Measurements from ENCODE around the gene TRAIP.
"Not testable (repeated sequence)": the region's sequence is repeated elsewhere in the genome, so short reads cannot be mapped to it uniquely, and the experiment has no call there.

Gene TRAIP

DNA sequence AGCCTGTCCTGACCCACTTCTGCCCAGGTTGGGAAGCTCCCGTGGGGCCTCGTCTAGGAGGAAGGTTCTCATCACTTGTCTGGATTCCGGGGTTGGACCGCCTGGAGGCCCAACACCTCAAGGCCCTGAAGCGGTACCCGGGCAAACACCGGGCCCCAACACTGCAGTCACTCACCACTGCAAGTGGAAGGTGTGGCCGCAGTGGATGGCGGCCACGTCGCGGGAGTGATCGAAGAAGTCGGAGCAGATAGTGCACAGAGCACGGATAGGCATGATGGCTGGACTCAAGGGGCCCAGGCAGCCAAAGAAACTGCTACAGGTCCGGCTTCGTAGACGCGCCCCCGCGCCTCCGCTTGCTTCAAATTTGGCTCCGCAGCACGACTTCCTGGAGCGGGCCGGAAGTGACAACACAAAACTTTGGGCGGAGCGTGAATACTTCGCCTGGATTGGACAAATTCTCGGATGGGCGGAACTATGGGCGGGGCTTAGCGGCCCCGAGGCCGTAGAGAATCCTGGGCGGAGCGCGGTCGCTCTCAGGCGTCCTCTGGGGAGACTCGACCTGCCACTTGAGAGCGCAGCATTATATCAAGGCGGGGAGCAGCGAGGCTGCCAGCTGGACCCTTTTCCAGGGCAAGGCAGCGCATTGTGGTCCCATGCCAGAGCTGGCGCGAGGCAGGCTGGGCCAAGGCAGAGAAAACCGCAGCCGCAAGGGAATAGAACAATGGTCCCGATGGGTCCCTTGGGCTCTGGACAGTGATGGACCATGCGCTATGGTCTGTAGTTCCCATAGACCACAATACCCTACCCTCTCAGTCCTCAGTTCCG lies at the start of gene TRAIP:
Gene TRAIP, minus strand, starts transcription at position 384 of the 825 bp plus-strand sequence. Its CDS starts 111 bp downstream, at position 273.
- DNase-seq = peak; percentile 96

- not testable (repeated sequence) for DNase-seq
These were observed 48.1 kb upstream of the TRAIP start for GRCh38 chr3:49904448-49904847.

GRCh38 chr3:49903451-49904424 lies 47.4 kb upstream of the TRAIP start, which contains the start of gene MST1R:
Gene MST1R (minus strand): TSS chr3:49903873. CDS start chr3:49903609, 264 bp downstream.
- DNase-seq = peak; percentile 85

DNA sequence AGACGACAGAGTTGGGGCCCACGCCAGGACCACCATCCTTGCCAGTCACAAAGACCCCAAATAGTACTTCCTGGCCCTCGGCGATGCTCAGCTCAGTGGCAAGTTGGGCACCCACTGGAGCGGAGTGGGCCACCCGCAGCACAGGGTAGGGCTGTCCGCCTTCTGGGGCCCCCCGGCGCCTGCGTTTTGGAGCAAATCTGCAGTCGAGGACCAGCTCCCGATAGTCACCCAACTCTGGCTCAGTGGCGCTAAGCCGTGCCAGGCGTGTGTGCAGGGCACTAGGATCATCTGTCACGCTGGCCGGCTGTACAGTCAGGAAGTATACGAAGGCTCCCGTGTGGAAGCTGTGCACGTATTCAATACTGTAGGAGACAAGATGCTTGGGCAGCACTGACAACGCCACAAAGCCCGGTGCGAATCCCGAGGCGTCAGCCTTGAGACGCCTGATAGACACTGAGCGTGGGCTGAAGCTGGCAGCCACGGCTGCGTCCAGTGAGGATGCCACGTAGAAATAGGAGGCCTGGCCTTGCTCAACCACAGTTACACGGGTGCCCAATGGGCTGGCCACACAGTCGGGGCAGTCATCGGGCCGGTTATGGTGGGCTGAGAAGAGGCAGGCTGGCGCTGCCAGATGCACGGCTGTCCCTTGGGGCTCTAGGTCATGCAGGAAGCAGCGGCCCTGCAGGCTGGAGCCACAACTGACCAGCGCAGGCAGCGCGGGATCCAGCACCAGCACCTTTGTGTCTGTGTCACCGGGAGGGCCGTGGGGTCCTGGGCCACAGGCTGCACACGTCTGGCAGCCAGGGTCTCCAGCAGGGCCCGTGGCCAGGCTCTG lies 46.4 kb upstream of the TRAIP start:
- DNase-seq = no peak

GRCh38 chr3:49901366-49902339 lies 45.3 kb upstream of the TRAIP start:
- no peak for DNase-seq

GRCh38 chr3:49900491-49901153 lies 44.3 kb upstream of the TRAIP start:
- DNase-seq = no peak

DNA sequence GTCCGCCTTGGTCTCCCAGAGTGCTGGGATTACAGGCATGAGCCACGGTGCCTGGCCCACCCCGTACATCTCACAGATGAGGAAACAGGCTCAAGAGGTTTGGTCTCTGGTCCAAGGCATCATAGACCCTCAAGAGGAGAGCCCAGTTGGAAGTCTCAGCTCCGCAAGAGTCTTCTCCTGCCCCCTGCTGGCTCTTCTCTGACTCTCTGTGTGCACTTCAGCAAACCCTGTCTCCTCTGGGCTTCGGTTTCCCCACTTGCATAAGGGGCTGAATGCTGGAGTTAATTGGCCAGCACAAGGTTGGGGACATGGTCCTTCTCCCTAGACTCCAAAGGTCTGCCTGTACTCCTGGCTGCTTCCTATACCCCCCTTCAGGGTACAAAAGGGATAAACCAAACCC lies 43.5 kb upstream of the TRAIP start:
- DNase-seq = no peak

GRCh38 chr3:49898991-49899390 lies 42.6 kb upstream of the TRAIP start:
- no peak for DNase-seq

DNA sequence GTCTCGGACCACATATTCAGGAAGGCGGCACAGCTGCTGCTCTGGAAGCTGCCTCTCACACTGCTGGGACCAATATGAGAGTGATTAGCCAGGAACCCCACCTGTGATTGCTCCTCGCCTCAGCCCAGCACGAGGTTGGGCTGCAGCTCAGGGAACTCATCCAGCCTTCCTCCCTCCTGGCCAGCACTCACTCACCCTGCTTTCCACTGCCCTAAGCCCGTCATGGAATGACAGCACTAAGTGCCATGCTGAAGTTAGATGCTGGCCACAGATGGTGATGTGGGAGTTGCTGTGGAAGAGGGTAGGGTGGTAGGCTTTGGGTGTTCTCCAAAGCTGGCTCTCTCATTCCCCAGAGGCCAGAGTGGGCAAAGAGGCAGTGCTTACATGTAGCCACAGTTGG lies 40.0 kb upstream of the TRAIP start:
- no peak for DNase-seq

DNA sequence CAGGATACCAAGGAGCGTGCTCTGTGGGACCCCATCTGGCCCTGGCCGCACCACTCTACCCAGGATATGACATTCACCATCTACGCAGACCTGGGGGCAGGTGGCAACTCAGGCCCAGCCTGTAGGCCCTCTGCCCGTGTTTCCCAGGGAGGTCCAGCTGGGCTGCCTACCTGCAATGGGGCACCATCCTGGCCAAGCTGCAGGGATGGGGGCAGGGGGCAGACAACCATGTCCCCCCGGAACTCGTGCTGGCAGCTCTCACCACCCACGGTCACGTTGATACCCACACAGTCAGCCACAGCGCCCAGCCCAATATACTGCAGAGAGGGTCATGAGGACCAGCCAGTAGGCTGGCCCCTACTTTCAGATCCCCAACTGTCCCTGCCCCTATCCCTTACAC lies 39.4 kb upstream of the TRAIP start:
- DNase-seq = no peak

- DNase-seq = no peak
These were observed 32.9 kb upstream of the TRAIP start for GRCh38 chr3:49889296-49889695.

DNA sequence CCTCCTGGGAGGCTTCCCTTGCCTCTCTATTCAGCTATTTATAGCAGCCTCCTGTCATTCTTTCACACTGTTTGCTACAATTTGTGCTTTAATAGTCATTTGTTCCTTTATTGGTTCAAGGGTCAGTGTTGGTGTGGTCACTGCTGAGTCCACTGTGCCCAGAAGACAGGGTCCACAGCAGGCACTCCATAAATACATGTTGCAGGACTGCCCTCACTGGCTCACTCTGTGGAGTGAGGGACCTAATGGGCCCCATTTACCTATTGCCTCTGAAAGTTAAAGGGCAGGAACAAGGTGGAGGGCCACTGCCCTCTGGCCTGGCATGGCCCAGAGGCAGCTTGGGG lies 30.5 kb upstream of the TRAIP start:
- DNase-seq = no peak

DNA sequence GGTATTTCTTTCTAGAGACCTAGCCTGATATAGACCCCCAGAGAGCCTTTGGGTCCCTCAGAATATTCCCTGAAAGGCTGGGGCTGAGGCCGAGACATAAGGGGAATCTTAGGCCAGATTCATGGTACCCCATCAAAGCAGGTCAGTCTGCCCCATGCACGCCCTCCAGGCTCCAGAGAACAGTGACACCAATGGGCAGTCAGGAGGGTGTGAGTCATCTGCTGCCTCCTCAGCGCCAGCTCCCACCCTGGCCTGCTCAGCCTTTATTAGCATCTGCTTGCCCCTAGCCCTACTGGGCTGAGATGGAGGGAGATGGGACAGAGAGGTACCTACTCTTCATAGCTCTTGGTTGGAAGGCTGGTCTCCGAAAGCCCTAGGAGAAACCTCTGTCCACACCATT lies 27.6 kb upstream of the TRAIP start:
- no peak for DNase-seq

GRCh38 chr3:49882166-49882565 lies 25.8 kb upstream of the TRAIP start:
- no peak for DNase-seq

DNA sequence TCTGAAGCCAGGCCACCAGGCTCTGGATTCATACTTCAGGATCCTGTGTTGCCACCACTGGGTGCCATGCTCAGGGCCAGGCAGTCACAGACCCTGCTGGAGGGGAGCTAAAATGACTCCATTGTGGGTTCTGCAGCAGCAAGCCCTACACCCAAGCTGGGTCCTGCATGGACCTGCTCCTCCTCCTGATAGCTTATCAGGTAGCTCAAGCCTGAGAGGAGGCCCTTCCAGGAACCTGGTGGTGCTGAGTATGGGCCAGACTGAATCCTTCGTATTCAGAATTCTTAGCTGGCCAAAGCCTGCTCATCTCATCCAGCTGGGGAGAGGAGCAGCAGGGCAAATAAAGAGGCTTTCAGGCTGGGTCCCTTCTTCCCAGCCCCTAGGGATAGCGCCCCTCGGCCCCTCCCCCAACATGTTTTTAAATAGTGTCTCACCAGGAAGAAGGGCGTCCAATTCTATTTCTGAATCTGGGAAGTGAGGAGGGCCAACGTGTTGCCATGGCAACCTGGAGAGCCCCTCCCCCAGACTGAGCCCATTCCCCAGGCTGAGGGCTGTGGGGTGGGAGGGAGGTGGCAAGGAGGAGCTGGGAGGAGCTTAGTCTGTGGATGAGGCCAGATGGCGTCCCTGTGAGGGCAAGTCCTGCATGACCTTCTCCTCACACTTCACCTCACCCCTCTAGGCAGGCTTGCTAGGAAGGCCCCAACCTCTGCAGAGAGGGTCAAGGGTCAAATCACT lies 24.4 kb upstream of the TRAIP start:
- no peak for DNase-seq

GRCh38 chr3:49879721-49880120 lies 23.4 kb upstream of the TRAIP start:
- DNase-seq = no peak

GRCh38 chr3:49878686-49879085 lies 22.3 kb upstream of the TRAIP start:
- DNase-seq = no peak

- no peak for DNase-seq
These were observed 21.4 kb upstream of the TRAIP start for GRCh38 chr3:49877716-49878115.

- no peak for DNase-seq
These were observed 20.2 kb upstream of the TRAIP start for GRCh38 chr3:49876567-49876966.

DNA sequence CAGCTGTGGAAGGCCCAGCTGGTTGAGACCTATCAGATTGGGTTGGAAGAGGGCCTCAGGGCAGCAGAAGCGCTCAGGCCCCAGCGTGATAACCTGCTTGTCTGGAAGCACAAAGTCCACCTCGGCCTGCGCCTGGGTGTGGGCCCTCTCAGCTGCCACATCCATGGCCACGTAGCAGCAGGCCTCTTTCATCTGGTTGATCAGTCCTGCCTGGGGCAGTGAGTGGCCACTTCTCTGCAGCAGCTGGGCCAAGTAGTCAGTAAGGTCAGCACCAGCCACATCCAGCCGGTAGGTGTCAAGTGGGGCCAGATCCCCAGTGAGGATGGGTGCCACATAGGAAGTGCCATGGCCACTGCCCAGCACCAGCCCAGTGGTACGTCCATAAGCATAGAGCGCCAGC lies 17.3 kb upstream of the TRAIP start:
- DNase-seq = no peak

Data from CD4-positive, alpha-beta T cell treated with Interleukin-17A for 1 hour (primary cell).